A673 (cell line): Measurements from ENCODE around the gene TMEM150A.

Experiments
- EZH2 ChIP-seq: fragments of 200-600 bp; sonication (generic); IDR thresholded peaks from 2 replicates; pipeline ENCODE4 v1.6.1; 2017; ENCODE audit warnings: borderline replicate concordance, low read depth, mild to moderate bottlenecking, mixed read lengths, antibody characterized with exemption, low read length; ENCODE audit not compliant: poor library complexity, severe bottlenecking
- TF ChIP-seq, protein P1 (sequence below): fragments of 300-800, 200-600 bp; sonication (generic); conservative IDR thresholded peaks from 2 replicates; pipeline ENCODE4 v1.5.1; 2017; ENCODE audit warnings: low read depth, mild to moderate bottlenecking, antibody characterized with exemption, low read length, moderate library complexity, mixed read lengths

DNA sequence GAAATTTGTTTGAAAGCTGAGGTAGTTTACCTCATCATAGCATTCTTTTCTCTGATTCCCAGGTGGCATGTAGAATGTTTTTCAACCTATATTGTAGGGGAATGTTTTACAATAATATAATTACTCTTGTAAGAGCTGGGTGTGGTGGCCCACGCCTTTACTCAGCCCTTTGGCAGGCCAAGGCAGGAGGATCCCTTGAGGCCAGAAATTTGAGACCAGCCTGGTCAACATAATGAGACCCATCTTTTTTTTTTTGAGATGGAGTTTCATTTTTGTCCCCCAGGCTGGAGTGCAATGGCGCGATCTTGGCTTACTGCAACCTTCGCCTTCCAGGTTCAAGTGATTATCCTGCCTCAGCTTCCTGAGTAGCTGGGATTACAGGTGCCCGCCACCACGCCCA is 17.1 kb upstream of the TMEM150A start:
- TF ChIP-seq, protein P1, sequence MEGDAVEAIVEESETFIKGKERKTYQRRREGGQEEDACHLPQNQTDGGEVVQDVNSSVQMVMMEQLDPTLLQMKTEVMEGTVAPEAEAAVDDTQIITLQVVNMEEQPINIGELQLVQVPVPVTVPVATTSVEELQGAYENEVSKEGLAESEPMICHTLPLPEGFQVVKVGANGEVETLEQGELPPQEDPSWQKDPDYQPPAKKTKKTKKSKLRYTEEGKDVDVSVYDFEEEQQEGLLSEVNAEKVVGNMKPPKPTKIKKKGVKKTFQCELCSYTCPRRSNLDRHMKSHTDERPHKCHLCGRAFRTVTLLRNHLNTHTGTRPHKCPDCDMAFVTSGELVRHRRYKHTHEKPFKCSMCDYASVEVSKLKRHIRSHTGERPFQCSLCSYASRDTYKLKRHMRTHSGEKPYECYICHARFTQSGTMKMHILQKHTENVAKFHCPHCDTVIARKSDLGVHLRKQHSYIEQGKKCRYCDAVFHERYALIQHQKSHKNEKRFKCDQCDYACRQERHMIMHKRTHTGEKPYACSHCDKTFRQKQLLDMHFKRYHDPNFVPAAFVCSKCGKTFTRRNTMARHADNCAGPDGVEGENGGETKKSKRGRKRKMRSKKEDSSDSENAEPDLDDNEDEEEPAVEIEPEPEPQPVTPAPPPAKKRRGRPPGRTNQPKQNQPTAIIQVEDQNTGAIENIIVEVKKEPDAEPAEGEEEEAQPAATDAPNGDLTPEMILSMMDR = no peak
- no peak for TF ChIP-seq EZH2
